H9 (cell line): ENCODE data around the gene ASXL1. TPM values are rescaled to one million over a fixed set of nuclear protein-coding genes. Genes with fewer than 3 reads are reported as not detected.

Experiments used
- DNase-seq: peaks from one replicate; pipeline ENCODE4 v3.0.0-alpha.2; 2017
- H2AFZ ChIP-seq: one replicate; pipeline ENCODE4 v1.6.1; 2013; ENCODE audit warnings: mild to moderate bottlenecking, low read length, control low read depth, moderate library complexity
- H2AK5ac ChIP-seq: 2 replicates; pipeline ENCODE4 v1.6.1; 2013; ENCODE audit warnings: low read length, control low read depth, mixed read lengths; ENCODE audit not compliant: insufficient read length
- H2BK120ac ChIP-seq: one replicate; pipeline ENCODE4 v1.6.1; 2013; ENCODE audit warnings: low read depth, mild to moderate bottlenecking, low read length, control low read depth, inconsistent platforms; ENCODE audit not compliant: poor library complexity, severe bottlenecking
- H2BK12ac ChIP-seq: 2 replicates; pipeline ENCODE4 v1.6.1; 2013; ENCODE audit warnings: low read length, control low read depth, mixed read lengths, low read depth; ENCODE audit not compliant: insufficient read length
- H2BK15ac ChIP-seq: 2 replicates; pipeline ENCODE4 v1.6.1; 2013; ENCODE audit warnings: low read depth, low read length, control low read depth
- H2BK20ac ChIP-seq: one replicate; pipeline ENCODE4 v1.6.1; 2013; ENCODE audit warnings: low read depth, mild to moderate bottlenecking, low read length, control low read depth, inconsistent platforms; ENCODE audit not compliant: poor library complexity, severe bottlenecking
- H2BK5ac ChIP-seq: 2 replicates; pipeline ENCODE4 v1.6.1; 2013; ENCODE audit warnings: low read length, control low read depth, mixed read lengths; ENCODE audit not compliant: insufficient read length
- H3K14ac ChIP-seq: 2 replicates; pipeline ENCODE4 v1.6.1; 2013; ENCODE audit warnings: low read length, control low read depth; ENCODE audit not compliant: insufficient read depth
- H3K18ac ChIP-seq: 2 replicates; pipeline ENCODE4 v1.6.1; 2013; ENCODE audit warnings: low read depth, mild to moderate bottlenecking, mixed read lengths, low read length, control low read depth; ENCODE audit not compliant: insufficient read length
- H3K23ac ChIP-seq: 2 replicates; pipeline ENCODE4 v1.6.1; 2013; ENCODE audit warnings: low read length, control low read depth, mixed read lengths, low read depth; ENCODE audit not compliant: insufficient read length
- H3K23me2 ChIP-seq: 2 replicates; pipeline ENCODE4 v1.6.1; 2013; ENCODE audit warnings: low read depth, mild to moderate bottlenecking, mixed read lengths, low read length, control low read depth; ENCODE audit not compliant: insufficient read length, poor library complexity, severe bottlenecking
- H3K27ac ChIP-seq: 2 replicates; pipeline ENCODE4 v1.5.1; 2013; ENCODE audit warnings: low read length, control low read depth, mixed read lengths, low read depth; ENCODE audit not compliant: insufficient read length
- H3K27me3 ChIP-seq: 2 replicates; pipeline ENCODE4 v1.6.1; 2013; ENCODE audit warnings: low read length, control low read depth, inconsistent platforms; ENCODE audit not compliant: insufficient read depth
- H3K4ac ChIP-seq: 2 replicates; pipeline ENCODE4 v1.6.1; 2013; ENCODE audit warnings: low read depth, mild to moderate bottlenecking, control low read depth, inconsistent platforms, low read length, moderate library complexity
- H3K4me1 ChIP-seq: 2 replicates; pipeline ENCODE4 v1.6.1; 2013; ENCODE audit warnings: low read length, control low read depth, inconsistent platforms; ENCODE audit not compliant: insufficient read depth
- H3K4me2 ChIP-seq: 2 replicates; pipeline ENCODE4 v1.6.1; 2013; ENCODE audit warnings: low read length, control low read depth, mixed read lengths; ENCODE audit not compliant: insufficient read length, insufficient read depth
- H3K56ac ChIP-seq: 2 replicates; pipeline ENCODE4 v1.6.1; 2013; ENCODE audit warnings: low read depth, mild to moderate bottlenecking, mixed read lengths, low read length, control low read depth; ENCODE audit not compliant: insufficient read length
- H3K79me1 ChIP-seq: 2 replicates; pipeline ENCODE4 v1.6.1; 2013; ENCODE audit warnings: low read depth, mild to moderate bottlenecking, moderate library complexity, low read length, control low read depth, inconsistent platforms; ENCODE audit not compliant: insufficient read depth, poor library complexity, severe bottlenecking
- H3K79me2 ChIP-seq: 2 replicates; pipeline ENCODE4 v1.6.1; 2013; ENCODE audit warnings: low read length, control low read depth, inconsistent platforms; ENCODE audit not compliant: insufficient read depth
- H3K9ac ChIP-seq: 2 replicates; pipeline ENCODE4 v1.6.1; 2013; ENCODE audit warnings: low read length, control low read depth, mixed read lengths; ENCODE audit not compliant: insufficient read length; ENCODE audit errors: extremely low read depth
- H3K9me3 ChIP-seq: one replicate; pipeline ENCODE4 v1.6.1; 2013; ENCODE audit warnings: low read depth, low read length, inconsistent platforms; ENCODE audit not compliant: control insufficient read depth
- H3T11ph ChIP-seq: one replicate; pipeline ENCODE4 v1.6.1; 2013; ENCODE audit warnings: mild to moderate bottlenecking, low read length, control low read depth, inconsistent platforms
- H4K20me1 ChIP-seq: one replicate; pipeline ENCODE4 v1.6.1; 2013; ENCODE audit not compliant: control insufficient read depth, insufficient read length, insufficient read depth
- H4K5ac ChIP-seq: 2 replicates; pipeline ENCODE4 v1.6.1; 2013; ENCODE audit warnings: low read depth, mild to moderate bottlenecking, mixed read lengths, low read length, control low read depth; ENCODE audit not compliant: insufficient read length
- H4K8ac ChIP-seq: replicated peaks from 2 replicates; pipeline ENCODE4 v1.6.1; 2013; ENCODE audit warnings: low read length, control low read depth, mixed read lengths, low read depth; ENCODE audit not compliant: insufficient read length
- H4K91ac ChIP-seq: 2 replicates; pipeline ENCODE4 v1.6.1; 2013; ENCODE audit warnings: low read depth, mild to moderate bottlenecking, moderate library complexity, mixed read lengths, low read length, control low read depth; ENCODE audit not compliant: insufficient read length
- H3K27ac Mint-ChIP-seq, 3 experiments: 2 replicates in 2 of 3; 3 replicates in 1 of 3; pipeline ENCODE4 v1.8.0; 2020 to 2021; ENCODE audit warnings: mixed read lengths in 3 of 3, mild to moderate bottlenecking in 1 of 3, moderate library complexity in 1 of 3
- H3K27me3 Mint-ChIP-seq: 2 replicates; pipeline ENCODE4 v1.8.0; 2021; ENCODE audit warnings: low read depth, mild to moderate bottlenecking, moderate library complexity, mixed read lengths
- H3K36me3 Mint-ChIP-seq, 3 experiments: 2 replicates in 2 of 3; 3 replicates in 1 of 3; pipeline ENCODE4 v1.8.0; 2020 to 2021; ENCODE audit warnings: low read depth in 3 of 3, mixed read lengths in 3 of 3; ENCODE audit not compliant: insufficient read depth in 1 of 3
- H3K4me1 Mint-ChIP-seq, 2 experiments: 2 replicates each; pipeline ENCODE4 v1.8.0; 2020; ENCODE audit warnings: mixed read lengths in 2 of 2
- H3K4me3 Mint-ChIP-seq, 2 experiments: 2 replicates in 1 of 2; 3 replicates in 1 of 2; pipeline ENCODE4 v1.8.0; 2020 to 2021; ENCODE audit warnings: mild to moderate bottlenecking in 2 of 2, mixed read lengths in 2 of 2, moderate library complexity in 1 of 2
- H3K9me3 Mint-ChIP-seq, 2 experiments: 2 replicates in 1 of 2; 3 replicates in 1 of 2; pipeline ENCODE4 v1.8.0; 2020; ENCODE audit warnings: mild to moderate bottlenecking in 2 of 2, mixed read lengths in 2 of 2, moderate library complexity in 1 of 2
- CTCF ChIP-seq: fragments of 200-600 bp; sonication (generic); conservative IDR thresholded peaks from 3 replicates; pipeline ENCODE4 v1.8.0; 2021; ENCODE audit warnings: antibody characterized with exemption, mild to moderate bottlenecking
- WGBS: extraction: QIAGEN DNeasy Blood & Tissue Kit; methylation state at CpG from one replicate; pipeline ENCODE4 v1.1.7; 2013; ENCODE audit warnings: missing lambda C conversion rate, low lambda C conversion rate, mixed read lengths; ENCODE audit not compliant: insufficient read length; ENCODE audit errors: extremely low coverage; 5-methylcytosine and 5-hydroxymethylcytosine counted together
- total RNA-seq: library from RNA; stranded (reverse); gene quantifications from 2 replicates; pipeline ENCODE4 v1.2.1, GENCODE V29; 2021

The ASXL1 gene
- total RNA-seq, 1 experiment from 2014 or later = 39.5 TPM

- no peak overlapping the region for H3K14ac ChIP-seq
- H3K9me3 Mint-ChIP-seq = no peaks in the 10 kb centered on the region
- no peak overlapping the region for H3K9ac ChIP-seq
- H2BK15ac ChIP-seq = no peak overlapping the region
- no peaks in the 10 kb centered on the region for H3K27me3 ChIP-seq
- no peak overlapping the region for H3K18ac ChIP-seq
- no peak overlapping the region for H2AFZ ChIP-seq
- H3K4me1 Mint-ChIP-seq = peaks cover 26 to 30% of the 10 kb centered on the region in 2 experiments
- H4K5ac ChIP-seq = no peak overlapping the region
- no peaks in the 10 kb centered on the region for H3K4me1 ChIP-seq
- H2BK12ac ChIP-seq = no peak overlapping the region
- H3T11ph ChIP-seq = no peak overlapping the region
- H3K36me3 Mint-ChIP-seq = peaks cover 14 to 38% (median 25%) of the 10 kb centered on the region in 3 experiments; a peak in 5 of 7 replicates
- H3K9me3 ChIP-seq = no peaks in the 10 kb centered on the region
- H2BK5ac ChIP-seq = no peak overlapping the region
- no peak overlapping the region for H2AK5ac ChIP-seq
- H3K27ac Mint-ChIP-seq = peak overlapping the region in 2 of 3 experiments; percentile 71 to 85; a peak in 4 of 7 replicates
- no peak overlapping the region for H3K4ac ChIP-seq
- no peak overlapping the region for H3K56ac ChIP-seq
- peak; percentile 20 for DNase-seq
- no peak overlapping the region for H2BK120ac ChIP-seq
- H2BK20ac ChIP-seq = no peak overlapping the region
- H3K79me2 ChIP-seq = no peaks in the 10 kb centered on the region
- H3K23me2 ChIP-seq = no peaks in the 10 kb centered on the region
- H4K8ac ChIP-seq = no peak overlapping the region
- H3K27me3 Mint-ChIP-seq = no peaks in the 10 kb centered on the region
- no peak overlapping the region for H3K27ac ChIP-seq
- WGBS = no CpG with 5 or more reads among the region's 7 CpGs
- no peak for TF ChIP-seq CTCF
- no peaks in the 10 kb centered on the region for H4K20me1 ChIP-seq
- H3K79me1 ChIP-seq = no peaks in the 10 kb centered on the region
- H4K91ac ChIP-seq = no peak overlapping the region
- no peak overlapping the region for H3K4me3 Mint-ChIP-seq
- no peak overlapping the region for H3K23ac ChIP-seq
- no peak overlapping the region for H3K4me2 ChIP-seq
Measured at GRCh38 chr20:32444474-32445220, 86.5 kb downstream of the ASXL1 start.
